Right atrium auricular region (tissue), 2 donors: ENCODE data around the gene RASL11B. TPM values are rescaled to one million over a fixed set of nuclear protein-coding genes. Genes with fewer than 3 reads are reported as not detected.
A peak's percentile ranks its signal among the peaks of the same experiment; 100 is the strongest.

Source experiments
- DNase-seq: peaks from one replicate; pipeline ENCODE4 v3.0.0-alpha.2; 2019; ENCODE audit warnings: low spot score
- H3K27ac ChIP-seq, 2 donors: fragments of 200-600 bp; sonication (generic); 1 replicate in 1 of 2; 2 replicates in 1 of 2; pipeline ENCODE4 v1.5.1; 2016 to 2019
- H3K27me3 ChIP-seq, 2 donors: fragments of 200-600 bp; sonication (generic); one replicate each; pipeline versions ENCODE4 v1.5.1 to v1.6.0; 2017 to 2019
- H3K36me3 ChIP-seq: fragments of 200-600 bp; sonication (generic); one replicate; pipeline ENCODE4 v1.5.1; 2016
- H3K4me1 ChIP-seq, 2 donors: fragments of 200-600 bp; sonication (generic); one replicate each; pipeline versions ENCODE4 v1.5.1 to v1.6.0; 2017 to 2019
- H3K4me3 ChIP-seq, 2 donors: fragments of 200-600 bp; sonication (generic); 1 replicate in 1 of 2; 2 replicates in 1 of 2; pipeline ENCODE4 v1.5.1; 2017 to 2019; ENCODE audit warnings: mild to moderate bottlenecking in 1 of 2, moderate library complexity in 1 of 2
- H3K9me3 ChIP-seq, 2 donors: fragments of 200-600 bp; sonication (generic); one replicate each; pipeline ENCODE4 v1.5.1; 2019
- total RNA-seq, 2 donors: library from RNA; depleted of rRNA; stranded (reverse); fragments of >200 nt; gene quantifications; one replicate each; pipeline ENCODE4 v1.1.0, GENCODE V29; 2016
- TF ChIP-seq, protein P1 (sequence below), 2 donors: fragments of 200-600 bp; sonication (generic); IDR thresholded peaks; one replicate each; pipeline ENCODE4 v1.5.1; 2019; ENCODE audit warnings: antibody characterized with exemption in 2 of 2

The RASL11B gene
- total RNA-seq, 2 donors from 2014 or later = 10.9 to 12.2 TPM

DNA sequence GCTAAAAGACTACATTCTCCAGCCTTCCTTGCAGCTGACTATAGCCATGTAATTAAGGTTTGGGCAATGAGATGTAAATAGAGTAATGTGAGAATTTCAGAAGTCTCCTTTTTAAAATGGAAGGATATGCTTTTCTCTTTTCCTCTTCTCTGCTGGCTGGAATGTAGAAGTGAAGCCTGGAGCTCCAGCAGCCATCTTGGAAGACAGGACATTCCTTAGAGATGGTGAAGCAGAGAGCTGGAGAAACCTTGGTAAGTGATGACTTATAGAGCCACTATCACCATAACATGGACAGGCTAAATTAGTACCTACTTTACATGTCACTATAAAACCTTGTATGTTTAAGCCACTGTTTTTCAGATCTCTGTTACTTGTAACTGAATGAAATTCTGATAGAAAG lies 48.0 kb downstream of the RASL11B start:
- Histone ChIP-seq H3K9me3 (no peaks in the 10 kb centered on the region), H3K27ac (no peak overlapping the region), H3K36me3 (no peaks in the 10 kb centered on the region), H3K4me3 (no peak overlapping the region), H3K4me1 (peaks cover 0 to 26% of the 10 kb centered on the region in 2 donors), H3K27me3 (no peaks in the 10 kb centered on the region)
- TF ChIP-seq, protein P1, sequence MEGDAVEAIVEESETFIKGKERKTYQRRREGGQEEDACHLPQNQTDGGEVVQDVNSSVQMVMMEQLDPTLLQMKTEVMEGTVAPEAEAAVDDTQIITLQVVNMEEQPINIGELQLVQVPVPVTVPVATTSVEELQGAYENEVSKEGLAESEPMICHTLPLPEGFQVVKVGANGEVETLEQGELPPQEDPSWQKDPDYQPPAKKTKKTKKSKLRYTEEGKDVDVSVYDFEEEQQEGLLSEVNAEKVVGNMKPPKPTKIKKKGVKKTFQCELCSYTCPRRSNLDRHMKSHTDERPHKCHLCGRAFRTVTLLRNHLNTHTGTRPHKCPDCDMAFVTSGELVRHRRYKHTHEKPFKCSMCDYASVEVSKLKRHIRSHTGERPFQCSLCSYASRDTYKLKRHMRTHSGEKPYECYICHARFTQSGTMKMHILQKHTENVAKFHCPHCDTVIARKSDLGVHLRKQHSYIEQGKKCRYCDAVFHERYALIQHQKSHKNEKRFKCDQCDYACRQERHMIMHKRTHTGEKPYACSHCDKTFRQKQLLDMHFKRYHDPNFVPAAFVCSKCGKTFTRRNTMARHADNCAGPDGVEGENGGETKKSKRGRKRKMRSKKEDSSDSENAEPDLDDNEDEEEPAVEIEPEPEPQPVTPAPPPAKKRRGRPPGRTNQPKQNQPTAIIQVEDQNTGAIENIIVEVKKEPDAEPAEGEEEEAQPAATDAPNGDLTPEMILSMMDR (IDR thresholded peaks at IDR 0.05) = no peak
- DNase-seq = no peak

DNA sequence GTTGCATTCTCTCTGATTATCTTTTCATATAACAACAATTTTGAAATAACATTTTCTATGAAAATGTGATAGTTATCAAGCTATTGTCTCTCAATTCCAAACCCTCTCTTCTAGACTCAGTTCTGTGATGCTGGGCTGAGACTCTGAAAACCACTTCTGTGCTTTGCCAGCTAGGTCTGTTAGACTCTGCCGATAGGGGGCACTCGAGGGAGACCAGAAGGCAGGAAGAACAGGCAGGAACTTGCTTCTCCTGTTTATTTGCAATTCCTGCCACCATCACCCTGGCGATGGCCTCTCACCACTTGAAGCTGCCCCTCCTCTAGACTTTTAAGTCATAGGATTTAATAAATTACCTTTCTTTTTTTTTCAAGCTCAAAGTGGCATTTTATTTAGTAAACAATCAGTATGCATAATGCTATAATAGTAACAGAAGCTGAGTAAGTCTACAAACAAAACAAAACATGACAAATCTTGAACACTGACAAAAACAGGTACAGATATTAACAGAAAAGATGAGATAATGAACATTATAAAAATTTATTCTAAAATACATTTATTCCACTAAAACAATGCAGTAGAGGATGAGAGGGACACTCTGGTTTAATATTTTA lies 49.7 kb downstream of the RASL11B start:
- Histone ChIP-seq H3K4me1 (peaks cover 0 to 31% of the 10 kb centered on the region in 2 donors), H3K27ac (no peak overlapping the region), H3K36me3 (no peaks in the 10 kb centered on the region), H3K27me3 (no peaks in the 10 kb centered on the region), H3K4me3 (no peak overlapping the region), H3K9me3 (no peaks in the 10 kb centered on the region)
- peak; percentile 82 for DNase-seq
- TF ChIP-seq, protein P1 (IDR thresholded peaks at IDR 0.05) = peak; percentile 54 to 79

DNA sequence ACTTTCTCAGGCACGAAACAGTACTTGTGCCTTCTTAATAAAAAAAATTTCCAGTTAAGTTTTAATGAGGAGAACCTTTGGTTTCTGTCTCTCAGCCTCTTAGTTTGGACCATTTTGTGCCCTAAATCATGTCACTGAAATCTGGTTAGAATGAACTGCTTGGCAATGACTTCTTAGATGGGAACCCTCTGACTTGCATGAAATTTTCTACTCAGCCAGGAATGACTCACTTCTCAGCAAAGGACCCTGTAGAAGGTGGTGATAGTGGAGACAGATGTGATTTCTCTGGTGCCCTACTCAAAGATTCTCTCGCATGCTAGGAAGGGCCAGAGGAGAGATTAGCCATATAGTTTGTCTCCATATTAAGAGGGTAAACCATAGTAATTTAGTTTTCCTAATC lies 50.5 kb downstream of the RASL11B start:
- DNase-seq = no peak
- H3K4me1 ChIP-seq = peaks cover 0 to 31% of the 10 kb centered on the region in 2 donors
- no peak overlapping the region for H3K4me3 ChIP-seq

DNA sequence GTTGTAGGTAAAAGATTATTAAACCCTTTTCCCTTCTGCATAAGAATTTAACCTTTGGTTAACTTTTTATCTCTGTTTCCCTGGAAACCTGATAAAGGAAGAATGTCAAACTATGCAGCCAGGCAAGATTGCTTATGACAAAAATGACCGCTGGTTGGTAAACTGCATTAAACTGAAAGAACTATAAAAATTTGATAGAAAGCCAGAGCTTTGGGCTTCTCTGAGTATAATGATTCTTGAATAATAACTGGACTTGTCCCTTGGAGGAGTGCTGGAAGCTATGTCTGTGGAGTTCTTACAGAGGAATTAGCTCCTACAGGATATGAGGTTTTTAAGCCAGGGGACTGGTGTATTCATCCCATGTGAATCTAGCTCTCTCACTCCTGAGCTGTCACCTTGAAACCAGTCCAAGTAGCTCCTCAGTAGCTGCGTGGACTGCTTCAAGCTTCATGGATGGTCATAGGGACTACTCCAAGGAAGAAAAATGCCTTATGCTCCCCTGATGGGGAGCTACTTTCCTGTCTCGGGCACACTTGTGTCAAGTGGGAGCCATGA lies 52.0 kb downstream of the RASL11B start:
- Histone ChIP-seq H3K36me3 (no peaks in the 10 kb centered on the region), H3K4me1 (peaks cover 0 to 31% of the 10 kb centered on the region in 2 donors), H3K9me3 (no peaks in the 10 kb centered on the region), H3K27ac (peak overlapping the region in 1 of 2 donors; percentile 69), H3K4me3 (no peak overlapping the region), H3K27me3 (no peaks in the 10 kb centered on the region)
- DNase-seq = no peak
- TF ChIP-seq, protein P1 (IDR thresholded peaks at IDR 0.05) = no peak

More for the DNA sequence above, 50.5 kb downstream of the RASL11B start:
- no peaks in the 10 kb centered on the region for H3K9me3 ChIP-seq
- H3K27me3 ChIP-seq = no peaks in the 10 kb centered on the region
- TF ChIP-seq, protein P1 (IDR thresholded peaks at IDR 0.05) = no peak
- H3K36me3 ChIP-seq = no peaks in the 10 kb centered on the region
- peak overlapping the region in 1 of 2 donors; percentile 15 for H3K27ac ChIP-seq

DNA sequence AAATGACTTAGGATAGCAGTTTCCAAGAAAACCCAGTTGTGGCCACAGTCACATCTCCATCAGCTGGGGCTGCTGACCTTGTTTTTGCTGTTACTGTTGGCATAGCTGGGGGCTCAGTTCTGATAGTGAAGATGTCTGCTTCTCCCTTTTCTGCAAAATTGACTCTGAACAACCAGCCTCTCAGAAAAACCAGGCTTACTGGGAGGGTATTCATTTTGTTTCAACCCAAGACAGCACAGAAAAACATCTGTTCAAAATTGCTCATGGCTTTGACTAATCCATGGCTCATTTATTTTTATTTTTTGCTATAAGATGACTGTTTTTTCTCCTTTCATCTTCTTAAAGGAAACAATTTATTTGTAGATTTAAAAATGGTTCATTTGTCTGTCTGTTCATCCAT lies 53.1 kb downstream of the RASL11B start:
- Histone ChIP-seq H3K4me3 (no peak overlapping the region), H3K9me3 (no peaks in the 10 kb centered on the region), H3K27ac (no peak overlapping the region), H3K4me1 (peaks cover 0 to 31% of the 10 kb centered on the region in 2 donors), H3K36me3 (no peaks in the 10 kb centered on the region), H3K27me3 (no peaks in the 10 kb centered on the region)
- DNase-seq = no peak
- TF ChIP-seq, protein P1 (IDR thresholded peaks at IDR 0.05) = no peak
